ENCODE measurements around the gene WDR91.
A peak's percentile ranks its signal among the peaks of the same experiment; 100 is the strongest.

WDR91 gene

GRCh38 chr7:135232720-135233119 lies 21.4 kb upstream of the WDR91 start:
- no peak for DNase-seq

GRCh38 chr7:135232087-135232486 lies 20.8 kb upstream of the WDR91 start:
- no peak for DNase-seq

- no peak for DNase-seq
Observed at GRCh38 chr7:135231686-135232085, 20.4 kb upstream of the WDR91 start.

- DNase-seq, result peak in 1 of 2 experiments; percentile 13
Observed at GRCh38 chr7:135224027-135224426, 12.7 kb upstream of the WDR91 start.

- no peak for DNase-seq
Observed at GRCh38 chr7:135217645-135218509, 6.6 kb upstream of the WDR91 start.

- DNase-seq, result no peak
Observed at GRCh38 chr7:135215698-135216097, 4.4 kb upstream of the WDR91 start.

GRCh38 chr7:135215180-135215579 lies 3.9 kb upstream of the WDR91 start:
- DNase-seq, result no peak

GRCh38 chr7:135213831-135214230 lies 2.5 kb upstream of the WDR91 start:
- DNase-seq, result no peak

GRCh38 chr7:135211946-135212685 lies 790 bp upstream of the WDR91 start:
- peak in 1 of 2 experiments; percentile 48 for DNase-seq

- DNase-seq, result peak in 1 of 2 experiments; percentile 23
Observed at GRCh38 chr7:135210888-135211178, 493 bp downstream of the WDR91 start.

- DNase-seq, result no peak
Observed at GRCh38 chr7:135209225-135209834, 2.0 kb downstream of the WDR91 start.

GRCh38 chr7:135208102-135208793 lies 3.1 kb downstream of the WDR91 start:
- no peak for DNase-seq

GRCh38 chr7:135207406-135208101 lies 3.8 kb downstream of the WDR91 start:
- no peak for DNase-seq

- DNase-seq, result peak; percentile 53 to 68
Observed at GRCh38 chr7:135206941-135207391, 4.4 kb downstream of the WDR91 start.

- DNase-seq, result no peak
Observed at GRCh38 chr7:135205850-135206249, 5.5 kb downstream of the WDR91 start.

GRCh38 chr7:135204876-135205275 lies 6.5 kb downstream of the WDR91 start:
- DNase-seq, result no peak

- no peak for DNase-seq
Observed at GRCh38 chr7:135204341-135204749, 7.0 kb downstream of the WDR91 start.

- DNase-seq, result no peak
Observed at GRCh38 chr7:135201350-135201749, 10.0 kb downstream of the WDR91 start.

GRCh38 chr7:135200821-135201331 lies 10.4 kb downstream of the WDR91 start:
- DNase-seq, result no peak

GRCh38 chr7:135199439-135199838 lies 11.9 kb downstream of the WDR91 start:
- DNase-seq, result no peak

- DNase-seq, result no peak
Observed at GRCh38 chr7:135197906-135198655, 13.2 kb downstream of the WDR91 start.
